Brain pericyte (primary cell): ENCODE data around the gene ZNF608.
A peak's percentile ranks its signal among the peaks of the same experiment; 100 is the strongest.

Experiments used
- DNase-seq: peaks from one replicate; pipeline ENCODE4 v3.0.0-alpha.2; 2012; ENCODE audit warnings: low read depth, low spot score

The ZNF608 gene

GRCh38 chr5:124736805-124737188 is 9.6 kb downstream of the ZNF608 start:
- DNase-seq, result no peak

GRCh38 chr5:124736082-124736804 is 10.2 kb downstream of the ZNF608 start:
- peak; percentile 47 for DNase-seq

GRCh38 chr5:124735169-124735858 is 11.1 kb downstream of the ZNF608 start:
- DNase-seq, result no peak

GRCh38 chr5:124734574-124735168 is 11.8 kb downstream of the ZNF608 start:
- no peak for DNase-seq

- no peak for DNase-seq
These were observed 13.1 kb downstream of the ZNF608 start for GRCh38 chr5:124733329-124733650.

- DNase-seq, result no peak
These were observed 13.8 kb downstream of the ZNF608 start for GRCh38 chr5:124732428-124733328.

- DNase-seq, result no peak
These were observed 16.1 kb downstream of the ZNF608 start for GRCh38 chr5:124730381-124730780.

GRCh38 chr5:124729720-124730359 is 16.6 kb downstream of the ZNF608 start:
- no peak for DNase-seq

GRCh38 chr5:124728968-124729332 is 17.5 kb downstream of the ZNF608 start:
- DNase-seq, result no peak

GRCh38 chr5:124728331-124728967 is 18.0 kb downstream of the ZNF608 start:
- DNase-seq, result no peak

GRCh38 chr5:124726631-124727362 is 19.6 kb downstream of the ZNF608 start:
- DNase-seq, result no peak

- DNase-seq, result no peak
These were observed 20.7 kb downstream of the ZNF608 start for GRCh38 chr5:124725622-124726258.

- no peak for DNase-seq
These were observed 21.4 kb downstream of the ZNF608 start for GRCh38 chr5:124725040-124725434.

GRCh38 chr5:124724357-124725039 is 21.9 kb downstream of the ZNF608 start:
- no peak for DNase-seq

GRCh38 chr5:124721229-124721735 is 25.2 kb downstream of the ZNF608 start:
- DNase-seq, result no peak

GRCh38 chr5:124720593-124720992 is 25.8 kb downstream of the ZNF608 start:
- no peak for DNase-seq

GRCh38 chr5:124719113-124719967 is 27.1 kb downstream of the ZNF608 start:
- no peak for DNase-seq

GRCh38 chr5:124718380-124718789 is 28.1 kb downstream of the ZNF608 start:
- DNase-seq, result no peak
